BJ (cell line): Measurements from ENCODE around the gene ARFRP1. TPM values are rescaled to one million over a fixed set of nuclear protein-coding genes. Genes with fewer than 3 reads are reported as not detected.

Experiments
- CTCF ChIA-PET: fragments of 350-600 bp; formaldehyde crosslinking; extraction: SDS; loops from one replicate; lab custom pipeline; 2021; ENCODE audit warnings: antibody characterized with exemption, inconsistent platforms; lab: Yijun Ruan, JAX
- POLR2A ChIA-PET: fragments of 300-600 bp; sonication (Branson Sonifier 250); formaldehyde crosslinking; extraction: SDS; loops from one replicate; lab custom pipeline; 2021; ENCODE audit warnings: antibody characterized with exemption; lab: Charles Lee
- DNase-seq: peaks from one replicate; pipeline ENCODE4 v3.0.0-alpha.2; 2011; ENCODE audit warnings: low read depth
- H3K27me3 ChIP-seq: 2 replicates; pipeline ENCODE4 v1.6.0; 2011; ENCODE audit warnings: low read length; ENCODE audit not compliant: control insufficient read depth, insufficient read depth
- H3K36me3 ChIP-seq: 2 replicates; pipeline ENCODE4 v1.5.1; 2011; ENCODE audit warnings: low read length; ENCODE audit not compliant: control insufficient read depth, insufficient read depth
- H3K4me3 ChIP-seq: 2 replicates; pipeline ENCODE4 v1.5.1; 2011; ENCODE audit warnings: low read depth, mild to moderate bottlenecking, control low read depth, low read length
- polyA plus RNA-seq: library from polyadenylated mRNA; depleted of rRNA; stranded (reverse); fragments of >200 nt; gene quantifications from 2 replicates; pipeline ENCODE4 v1.2.3, GENCODE V29; 2011
- TF ChIP-seq, protein P1 (sequence below): IDR thresholded peaks from 2 replicates; pipeline ENCODE4 v1.5.1; 2011; ENCODE audit warnings: low read depth, mild to moderate bottlenecking, control low read depth, inconsistent platforms, low read length, moderate library complexity; ENCODE audit not compliant: insufficient read depth

The ARFRP1 gene
- polyA plus RNA-seq, 1 experiment, result 41.9 TPM

DNA sequence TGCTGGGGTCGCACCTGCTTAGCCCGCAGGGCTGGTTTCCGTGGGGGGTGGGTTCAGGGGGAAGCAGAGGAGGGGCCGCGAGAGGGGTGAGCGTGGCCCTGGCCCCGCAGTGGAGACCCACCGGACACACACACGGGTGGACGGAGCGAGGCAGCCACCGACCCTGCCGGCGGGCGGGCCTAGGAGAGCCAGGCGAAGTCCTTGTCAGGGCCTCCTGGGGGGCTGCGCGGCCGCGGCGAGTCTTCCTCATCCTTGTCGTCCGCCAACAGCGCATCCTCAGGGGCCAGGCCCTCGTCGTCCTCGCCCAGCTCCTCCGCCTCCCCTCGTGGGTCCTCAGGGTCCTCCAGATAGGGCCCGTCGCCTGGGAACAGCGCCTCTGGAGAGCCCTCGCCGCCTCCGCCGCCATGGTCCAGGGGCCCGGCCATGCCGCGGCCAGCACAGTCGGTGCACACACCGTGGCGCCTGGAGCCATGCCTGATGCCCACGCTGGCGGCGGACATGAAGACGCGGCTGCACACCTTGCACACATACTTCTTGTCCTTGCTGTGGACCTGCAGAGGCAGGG lies 39.1 kb upstream of the ARFRP1 start:
- DNase-seq, result no peak
- H3K27me3 ChIP-seq, result no peaks in the 10 kb centered on the region
- CTCF ChIA-PET, result no interaction called here
- H3K4me3 ChIP-seq, result no peak overlapping the region
- TF ChIP-seq, protein P1, sequence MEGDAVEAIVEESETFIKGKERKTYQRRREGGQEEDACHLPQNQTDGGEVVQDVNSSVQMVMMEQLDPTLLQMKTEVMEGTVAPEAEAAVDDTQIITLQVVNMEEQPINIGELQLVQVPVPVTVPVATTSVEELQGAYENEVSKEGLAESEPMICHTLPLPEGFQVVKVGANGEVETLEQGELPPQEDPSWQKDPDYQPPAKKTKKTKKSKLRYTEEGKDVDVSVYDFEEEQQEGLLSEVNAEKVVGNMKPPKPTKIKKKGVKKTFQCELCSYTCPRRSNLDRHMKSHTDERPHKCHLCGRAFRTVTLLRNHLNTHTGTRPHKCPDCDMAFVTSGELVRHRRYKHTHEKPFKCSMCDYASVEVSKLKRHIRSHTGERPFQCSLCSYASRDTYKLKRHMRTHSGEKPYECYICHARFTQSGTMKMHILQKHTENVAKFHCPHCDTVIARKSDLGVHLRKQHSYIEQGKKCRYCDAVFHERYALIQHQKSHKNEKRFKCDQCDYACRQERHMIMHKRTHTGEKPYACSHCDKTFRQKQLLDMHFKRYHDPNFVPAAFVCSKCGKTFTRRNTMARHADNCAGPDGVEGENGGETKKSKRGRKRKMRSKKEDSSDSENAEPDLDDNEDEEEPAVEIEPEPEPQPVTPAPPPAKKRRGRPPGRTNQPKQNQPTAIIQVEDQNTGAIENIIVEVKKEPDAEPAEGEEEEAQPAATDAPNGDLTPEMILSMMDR, result no peak
- peaks cover 8% of the 10 kb centered on the region for H3K36me3 ChIP-seq
- POLR2A ChIA-PET, result no interaction called here

- no peak for DNase-seq
- CTCF ChIA-PET, result no interaction called here
- POLR2A ChIA-PET, result no interaction called here
- no peaks in the 10 kb centered on the region for H3K27me3 ChIP-seq
- no peak overlapping the region for H3K4me3 ChIP-seq
- H3K36me3 ChIP-seq, result peaks cover 11% of the 10 kb centered on the region
- TF ChIP-seq, protein P1, result no peak
Observed at GRCh38 chr20:63745961-63746731, 38.4 kb upstream of the ARFRP1 start.

DNA sequence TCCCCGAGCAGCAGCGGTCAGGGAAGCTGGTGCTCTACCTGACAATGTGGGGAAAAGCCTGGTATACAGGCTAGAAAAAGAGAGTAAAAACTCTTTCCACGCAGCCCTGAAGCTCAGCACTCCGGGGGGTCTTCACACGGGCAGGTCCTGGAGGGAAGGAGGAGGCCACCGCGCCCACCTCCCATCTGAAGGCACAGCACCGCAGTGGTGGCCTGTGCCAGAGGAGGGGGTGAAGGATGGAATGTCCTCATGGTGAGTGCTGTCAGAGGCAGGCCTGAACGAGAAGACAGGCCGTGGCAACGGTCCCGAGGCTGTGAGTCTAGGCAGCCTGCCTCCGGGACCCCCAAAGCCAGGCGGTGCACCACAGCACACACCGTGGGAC lies 37.6 kb upstream of the ARFRP1 start:
- peaks cover 11% of the 10 kb centered on the region for H3K36me3 ChIP-seq
- no peaks in the 10 kb centered on the region for H3K27me3 ChIP-seq
- CTCF ChIA-PET, result no interaction called here
- POLR2A ChIA-PET, result interaction anchor here (0.5 kb wide), 1 partner anchor 22 kb away, joined by 4 read pairs; no protein-coding TSS in a partner anchor
- no peak overlapping the region for H3K4me3 ChIP-seq
- no peak for DNase-seq
- TF ChIP-seq, protein P1, result no peak

- TF ChIP-seq, protein P1, result no peak
- DNase-seq, result no peak
- ChIA-PET POLR2A (interaction anchor here (0.5 to 0.7 kb wide), 2 partner anchors 22 to 85 kb away, joined by 4 read pairs; no protein-coding TSS in a partner anchor), CTCF (no interaction called here)
- H3K27me3 ChIP-seq, result no peaks in the 10 kb centered on the region
- H3K4me3 ChIP-seq, result no peak overlapping the region
- peaks cover 11% of the 10 kb centered on the region for H3K36me3 ChIP-seq
Observed at GRCh38 chr20:63744574-63745423, 37.0 kb upstream of the ARFRP1 start.

- Histone ChIP-seq H3K27me3 (no peaks in the 10 kb centered on the region), H3K36me3 (peaks cover 11% of the 10 kb centered on the region), H3K4me3 (no peak overlapping the region)
- DNase-seq, result no peak
- TF ChIP-seq, protein P1, result no peak
- ChIA-PET POLR2A (interaction anchor here (0.7 kb wide), 1 partner anchor 85 kb away, joined by 4 read pairs; no protein-coding TSS in a partner anchor), CTCF (no interaction called here)
Observed at GRCh38 chr20:63744158-63744557, 36.4 kb upstream of the ARFRP1 start.
